Stomach (tissue), 9 donors: ENCODE results near the gene ZIC1. TPM values are rescaled to one million over a fixed set of nuclear protein-coding genes. Genes with fewer than 3 reads are reported as not detected.

ENCODE experiments used
- DNase-seq, 2 donors: peaks; one replicate each; pipeline versions ENCODE4 v3.0.0 to v3.0.0-alpha.2; 2013 to 2019
- H3K27ac ChIP-seq, 5 donors: fragments of 200-600 bp in 4 of 5; sonication (generic) in 4 of 5; one replicate each; pipeline ENCODE4 v1.5.1; 2013 to 2019; ENCODE audit warnings: mild to moderate bottlenecking in 1 of 5, moderate library complexity in 1 of 5
- H3K27me3 ChIP-seq, 3 donors: fragments of 200-600 bp; sonication (generic); one replicate each; pipeline ENCODE4 v1.5.1; 2017 to 2019; ENCODE audit warnings: mixed run types in 1 of 3
- H3K36me3 ChIP-seq, 4 donors: fragments of 200-600 bp; sonication (generic); 1 replicate in 3 of 4; 2 replicates in 1 of 4; pipeline ENCODE4 v1.5.1; 2016 to 2019
- H3K4me1 ChIP-seq, 4 donors: fragments of 200-600 bp; sonication (generic); one replicate each; pipeline ENCODE4 v1.5.1; 2016 to 2019
- H3K4me3 ChIP-seq, 4 donors: fragments of 200-600 bp; sonication (generic) in 3 of 4; one replicate each; pipeline ENCODE4 v1.5.1; 2016 to 2019; ENCODE audit warnings: mild to moderate bottlenecking in 1 of 4
- H3K9me3 ChIP-seq, 4 donors: fragments of 200-600 bp; sonication (generic); one replicate each; pipeline ENCODE4 v1.5.1; 2016 to 2019
- EP300 ChIP-seq: sonication (generic); formaldehyde crosslinking; IDR thresholded peaks from one replicate; pipeline ENCODE4 v1.6.1; 2017; ENCODE audit warnings: antibody characterized with exemption
- POLR2A ChIP-seq, 4 donors: fragments of 450-650 bp; IDR thresholded peaks; one replicate each; pipeline ENCODE4 v1.6.1; 2016; ENCODE audit warnings: antibody characterized with exemption in 4 of 4, control low read depth in 2 of 4, mild to moderate bottlenecking in 1 of 4, moderate library complexity in 1 of 4
- POLR2AphosphoS5 ChIP-seq, 3 donors: sonication (generic); formaldehyde crosslinking; IDR thresholded peaks; one replicate each; pipeline ENCODE4 v1.6.1; 2016; ENCODE audit warnings: antibody characterized with exemption in 3 of 3
- WGBS, 5 donors: extraction: QIAGEN DNeasy Blood & Tissue Kit in 3 of 5; methylation state at CpG; one replicate each; pipeline versions ENCODE4 v1.1.5 to v1.1.7; 2013 to 2018; 5-methylcytosine and 5-hydroxymethylcytosine counted together
- intact Hi-C: fragments of 100-400 bp; cut with DNase I; formaldehyde crosslinking; loops from one replicate; pipeline ENCODE4 v1.15.1; 2023; ENCODE audit warnings: low total_unique reads
- polyA plus RNA-seq, 3 donors: library from polyadenylated mRNA; stranded (reverse); fragments of 200-250 nt; gene quantifications; one replicate each; pipeline ENCODE4 v1.2.3, GENCODE V29; 2013
- total RNA-seq, 5 donors: library from RNA; depleted of rRNA; stranded (reverse); fragments of >200 nt; gene quantifications; one replicate each; pipeline versions ENCODE4 v1.1.0 to v1.2.3, GENCODE V29; 2014 to 2016
- TF ChIP-seq, protein P1 (sequence below), 7 experiments: fragments of 450-650 bp in 4 of 7; fragments of 200-600 bp in 3 of 7; sonication (generic) in 3 of 7; IDR thresholded peaks; one replicate each; pipeline ENCODE4 v1.5.1; 2016 to 2019; ENCODE audit warnings: antibody characterized with exemption in 7 of 7, control low read depth in 2 of 7, mild to moderate bottlenecking in 1 of 7
- donor health status: healthy with polysubstance abuse.
- donor health status: Bipolar disorder and iron deficiency.
- donor health status: healthy.

Gene ZIC1
- total and polyA plus RNA-seq, 8 donors = 0.76 TPM; not detected in 7

DNA sequence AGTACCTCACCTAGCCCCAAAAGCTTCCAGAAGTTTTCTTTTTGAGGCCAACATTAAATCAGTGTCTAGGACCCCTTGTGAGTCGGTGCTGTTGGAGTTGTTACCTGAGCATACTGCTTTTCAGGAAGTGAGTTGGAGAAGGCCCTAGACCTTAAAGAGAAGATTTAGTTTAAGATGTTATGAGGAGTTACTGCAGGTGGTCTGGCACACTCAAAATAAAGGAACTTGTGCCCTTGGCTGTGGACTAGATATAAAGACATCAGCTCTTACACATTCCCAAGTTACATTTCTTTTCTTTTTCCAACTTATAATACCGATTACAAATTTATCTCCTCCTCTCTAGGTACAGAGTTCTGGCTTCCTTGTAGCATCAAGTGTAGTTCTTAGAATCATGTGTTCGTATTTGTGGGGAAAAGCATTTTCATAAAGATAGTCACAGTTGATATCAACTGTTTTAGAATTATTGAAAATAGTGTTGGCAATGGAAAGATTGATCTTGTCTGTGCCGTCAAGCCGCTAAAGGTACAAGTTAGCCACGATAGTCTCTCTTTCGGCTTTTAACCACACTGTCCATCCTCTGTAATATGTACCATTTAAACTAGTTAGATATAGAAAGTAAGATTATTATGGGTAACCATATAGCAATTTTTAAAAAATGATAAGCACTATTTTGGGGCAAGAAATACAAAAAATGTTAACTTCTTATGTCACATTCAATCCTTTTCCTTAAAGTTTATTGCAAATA lies 8.6 kb downstream of the ZIC1 start:
- WGBS, 5 donors = 30 to 47% (median 39%) methylated on average over 7 of the region's 7 CpGs
- Histone ChIP-seq H3K4me1 (peaks cover 10 to 40% (median 28%) of the 10 kb centered on the region in 4 donors), H3K27ac (no peak overlapping the region), H3K9me3 (peaks cover 0 to 45% (median 8%) of the 10 kb centered on the region in 4 donors), H3K4me3 (no peak overlapping the region), H3K36me3 (no peaks in the 10 kb centered on the region), H3K27me3 (peaks cover 30 to 100% (median 84%) of the 10 kb centered on the region in 3 donors)
- intact Hi-C loops = no loop called here
- TF ChIP-seq, protein P1, sequence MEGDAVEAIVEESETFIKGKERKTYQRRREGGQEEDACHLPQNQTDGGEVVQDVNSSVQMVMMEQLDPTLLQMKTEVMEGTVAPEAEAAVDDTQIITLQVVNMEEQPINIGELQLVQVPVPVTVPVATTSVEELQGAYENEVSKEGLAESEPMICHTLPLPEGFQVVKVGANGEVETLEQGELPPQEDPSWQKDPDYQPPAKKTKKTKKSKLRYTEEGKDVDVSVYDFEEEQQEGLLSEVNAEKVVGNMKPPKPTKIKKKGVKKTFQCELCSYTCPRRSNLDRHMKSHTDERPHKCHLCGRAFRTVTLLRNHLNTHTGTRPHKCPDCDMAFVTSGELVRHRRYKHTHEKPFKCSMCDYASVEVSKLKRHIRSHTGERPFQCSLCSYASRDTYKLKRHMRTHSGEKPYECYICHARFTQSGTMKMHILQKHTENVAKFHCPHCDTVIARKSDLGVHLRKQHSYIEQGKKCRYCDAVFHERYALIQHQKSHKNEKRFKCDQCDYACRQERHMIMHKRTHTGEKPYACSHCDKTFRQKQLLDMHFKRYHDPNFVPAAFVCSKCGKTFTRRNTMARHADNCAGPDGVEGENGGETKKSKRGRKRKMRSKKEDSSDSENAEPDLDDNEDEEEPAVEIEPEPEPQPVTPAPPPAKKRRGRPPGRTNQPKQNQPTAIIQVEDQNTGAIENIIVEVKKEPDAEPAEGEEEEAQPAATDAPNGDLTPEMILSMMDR (IDR thresholded peaks at IDR 0.05) = no peak
- TF ChIP-seq POLR2AphosphoS5 (IDR thresholded peaks at IDR 0.05) = no peak
- DNase-seq = no peak

DNA sequence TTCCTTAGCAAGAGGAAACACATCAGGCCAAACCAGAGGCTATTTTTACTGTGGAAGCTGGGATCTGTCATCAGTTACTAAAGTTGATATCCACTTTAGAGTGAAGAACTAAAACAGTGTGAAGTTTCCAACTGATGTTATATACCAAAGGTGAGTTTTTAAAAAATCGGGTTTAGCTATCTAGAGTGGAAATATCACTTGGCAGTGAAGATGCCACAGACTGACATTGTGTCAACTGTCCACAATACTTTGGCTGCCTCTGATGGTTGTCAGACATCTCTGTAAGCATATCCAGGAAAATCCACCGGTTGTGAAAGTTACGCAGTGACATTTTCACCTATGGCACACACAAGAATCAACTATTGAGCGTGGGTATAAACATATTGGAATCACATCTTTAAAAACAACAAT lies 9.2 kb downstream of the ZIC1 start:
- intact Hi-C loops = no loop called here

DNA sequence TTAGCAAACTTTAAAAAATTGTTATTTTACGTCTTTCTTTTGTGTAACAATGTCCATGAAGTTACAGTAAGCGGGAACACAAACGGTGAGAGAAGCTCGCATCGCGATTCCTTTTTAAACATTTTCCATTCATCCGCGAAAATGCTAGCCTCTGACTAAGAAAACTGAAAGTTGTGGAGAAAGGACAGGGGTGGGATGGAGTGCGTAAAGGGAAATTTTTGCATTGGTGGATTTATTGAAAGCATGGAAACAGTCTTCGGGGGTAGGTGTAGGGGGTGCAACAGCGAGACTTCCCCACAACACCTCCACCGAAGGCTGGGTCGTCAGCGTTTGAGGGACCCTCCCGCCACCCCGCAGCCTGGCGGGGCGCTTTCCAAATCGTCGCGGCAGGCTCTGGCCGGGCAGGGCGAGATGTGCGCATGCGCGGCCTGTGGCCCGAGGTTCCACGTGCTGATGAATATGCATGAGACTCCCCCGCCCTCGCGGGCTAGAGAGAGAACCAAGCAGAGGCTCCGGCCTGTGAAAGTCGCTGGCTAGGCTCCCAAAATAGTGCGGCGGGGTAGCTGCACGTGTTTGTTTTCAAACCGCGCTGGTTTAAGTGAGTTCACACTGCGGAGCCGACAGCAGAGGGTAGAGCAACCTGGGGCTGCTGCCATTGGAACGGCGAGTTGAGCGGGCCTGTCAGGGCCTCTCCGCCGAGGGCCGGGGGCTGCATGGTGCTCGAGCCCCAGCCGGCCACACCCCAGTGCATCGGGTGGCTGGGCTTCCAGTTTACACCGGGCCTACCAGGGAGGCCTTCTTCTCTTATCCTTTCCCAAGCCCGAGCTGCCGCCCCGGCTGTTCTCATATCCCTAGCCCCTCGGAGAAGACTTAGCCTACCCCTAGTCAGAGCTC lies 9.9 kb downstream of the ZIC1 start:
- H3K4me3 ChIP-seq = peak overlapping the region in 3 of 4 donors; percentile 13 to 42 (median 23)
- peaks cover 30 to 100% (median 84%) of the 10 kb centered on the region in 3 donors for H3K27me3 ChIP-seq
- TF ChIP-seq, protein P1 (IDR thresholded peaks at IDR 0.05) = no peak
- TF ChIP-seq EP300 (no peak), POLR2AphosphoS5 (IDR thresholded peaks at IDR 0.05) (no peak), POLR2A (IDR thresholded peaks at IDR 0.05) (no peak)
- intact Hi-C loops = no loop called here
- H3K4me1 ChIP-seq = peaks cover 0 to 36% (median 19%) of the 10 kb centered on the region in 4 donors
- 4 to 8% (median 6%) methylated on average over 30 to 54 of the region's 54 CpGs for WGBS, 5 donors
- peak in 1 of 2 donors; percentile 73 for DNase-seq
- no peaks in the 10 kb centered on the region for H3K36me3 ChIP-seq
- no peak overlapping the region for H3K27ac ChIP-seq
- H3K9me3 ChIP-seq = peaks cover 0 to 46% (median 9%) of the 10 kb centered on the region in 4 donors

More for the DNA sequence above, 9.2 kb downstream of the ZIC1 start:
- TF ChIP-seq, protein P1 (IDR thresholded peaks at IDR 0.05) = no peak
- TF ChIP-seq EP300 (no peak), POLR2A (IDR thresholded peaks at IDR 0.05) (no peak), POLR2AphosphoS5 (IDR thresholded peaks at IDR 0.05) (no peak)
- WGBS, 5 donors = 21 to 34% (median 27%) methylated on average over 4 of the region's 4 CpGs
- H3K36me3 ChIP-seq = no peaks in the 10 kb centered on the region
- H3K27me3 ChIP-seq = peaks cover 30 to 100% (median 84%) of the 10 kb centered on the region in 3 donors
- no peak overlapping the region for H3K27ac ChIP-seq
- peaks cover 4 to 40% (median 25%) of the 10 kb centered on the region in 4 donors for H3K4me1 ChIP-seq
- no peak overlapping the region for H3K4me3 ChIP-seq
- peaks cover 0 to 45% (median 8%) of the 10 kb centered on the region in 4 donors for H3K9me3 ChIP-seq
- DNase-seq = no peak

DNA sequence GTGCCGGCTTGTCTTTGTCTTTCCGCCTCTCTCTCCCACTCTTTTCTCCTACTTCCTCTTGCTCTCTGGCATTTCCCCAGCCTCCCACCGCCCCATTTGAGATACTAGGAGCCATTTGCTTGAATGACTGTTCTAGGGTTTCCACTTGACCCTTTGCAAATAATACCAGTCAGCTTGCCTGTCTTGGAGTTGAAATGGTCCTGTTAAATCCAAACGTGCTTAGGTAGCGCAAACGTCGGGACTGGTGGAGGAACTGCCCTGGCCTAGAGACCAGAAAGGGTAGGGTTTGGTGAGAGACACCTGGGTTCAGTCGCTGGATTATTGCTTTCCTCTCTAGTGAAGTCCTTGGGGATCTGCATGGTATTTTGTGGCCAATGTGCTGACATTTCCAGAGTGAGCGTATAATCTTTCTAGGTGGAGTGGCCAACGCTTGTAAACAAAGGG lies 10.6 kb downstream of the ZIC1 start:
- Histone ChIP-seq H3K4me3 (peak overlapping the region in 1 of 4 donors; percentile 42), H3K27me3 (peaks cover 34 to 100% (median 84%) of the 10 kb centered on the region in 3 donors), H3K36me3 (no peaks in the 10 kb centered on the region), H3K4me1 (peaks cover 0 to 43% (median 19%) of the 10 kb centered on the region in 4 donors), H3K9me3 (peaks cover 0 to 41% (median 9%) of the 10 kb centered on the region in 4 donors), H3K27ac (no peak overlapping the region)
- 21 to 35% (median 26%) methylated on average over 10 of the region's 10 CpGs for WGBS, 5 donors
- intact Hi-C loops = no loop called here
- DNase-seq = peak in 1 of 2 donors; percentile 4
- no peak for TF ChIP-seq POLR2AphosphoS5 (IDR thresholded peaks at IDR 0.05)
- TF ChIP-seq POLR2A (IDR thresholded peaks at IDR 0.05) = no peak
- TF ChIP-seq EP300 = no peak
- TF ChIP-seq, protein P1 (IDR thresholded peaks at IDR 0.05) = no peak
